GM12872 (cell line): ENCODE measurements around the gene GPR18.

Experiments
- CTCF ChIP-seq: IDR thresholded peaks from 3 replicates; pipeline ENCODE4 v1.5.1; 2011; ENCODE audit warnings: low read depth, mild to moderate bottlenecking, low read length, moderate library complexity; ENCODE audit not compliant: insufficient read depth

GPR18 gene

GRCh38 chr13:99217461-99218110, 40.6 kb downstream of the GPR18 start:
- no peak for TF ChIP-seq CTCF

GRCh38 chr13:99215184-99215830, 42.9 kb downstream of the GPR18 start:
- no peak for TF ChIP-seq CTCF

- no peak for TF ChIP-seq CTCF
Observed at GRCh38 chr13:99214731-99215130, 43.4 kb downstream of the GPR18 start.

GRCh38 chr13:99214232-99214631, 43.9 kb downstream of the GPR18 start:
- no peak for TF ChIP-seq CTCF

GRCh38 chr13:99211421-99212035, 46.7 kb downstream of the GPR18 start:
- no peak for TF ChIP-seq CTCF

- no peak for TF ChIP-seq CTCF
Observed at GRCh38 chr13:99208845-99209527, 49.2 kb downstream of the GPR18 start.

GRCh38 chr13:99208185-99208584, 50.0 kb downstream of the GPR18 start:
- TF ChIP-seq CTCF: no peak
